Stimulated activated memory B cell treated with anti-CD40 and anti-IgM and Interleukin-4, amounts not matched to agents 10 μg/mL and 1 μg/mL and 100 μg/mL, for 72 hours (primary cell): ENCODE data around the gene RASSF7.

Experiments
- ATAC-seq: fragments of 150-1000 bp; cut with Tn5 transposase; 2 replicates; pipeline ENCODE4 v1.10.0; 2021
- H3K27ac Mint-ChIP-seq: one replicate; pipeline ENCODE4 v1.8.0; 2022; ENCODE audit warnings: mild to moderate bottlenecking, mixed read lengths
- H3K27me3 Mint-ChIP-seq: one replicate; pipeline ENCODE4 v1.8.0; 2022; ENCODE audit warnings: mixed read lengths
- H3K36me3 Mint-ChIP-seq: one replicate; pipeline ENCODE4 v1.8.0; 2022; ENCODE audit warnings: mixed read lengths
- H3K4me1 Mint-ChIP-seq: one replicate; pipeline ENCODE4 v1.8.0; 2022; ENCODE audit warnings: mixed read lengths
- H3K4me3 Mint-ChIP-seq: one replicate; pipeline ENCODE4 v1.8.0; 2022; ENCODE audit warnings: mild to moderate bottlenecking, moderate library complexity, mixed read lengths
- H3K9me3 Mint-ChIP-seq: one replicate; pipeline ENCODE4 v1.8.0; 2022; ENCODE audit warnings: mixed read lengths

Gene RASSF7

GRCh38 chr11:538431-539051 is 22.2 kb upstream of the RASSF7 start:
- no peak overlapping the region for H3K27ac Mint-ChIP-seq
- H3K27me3 Mint-ChIP-seq = no peaks in the 10 kb centered on the region
- H3K4me3 Mint-ChIP-seq = no peak overlapping the region
- no peaks in the 10 kb centered on the region for H3K9me3 Mint-ChIP-seq
- ATAC-seq = no peak
- H3K36me3 Mint-ChIP-seq = no peaks in the 10 kb centered on the region
- H3K4me1 Mint-ChIP-seq = peaks cover 36% of the 10 kb centered on the region

- peaks cover 26% of the 10 kb centered on the region for H3K4me1 Mint-ChIP-seq
- H3K27ac Mint-ChIP-seq = no peak overlapping the region
- no peaks in the 10 kb centered on the region for H3K36me3 Mint-ChIP-seq
- H3K4me3 Mint-ChIP-seq = no peak overlapping the region
- H3K27me3 Mint-ChIP-seq = no peaks in the 10 kb centered on the region
- ATAC-seq = no peak
- no peaks in the 10 kb centered on the region for H3K9me3 Mint-ChIP-seq
These were observed 20.7 kb upstream of the RASSF7 start for GRCh38 chr11:539971-540481.

GRCh38 chr11:540583-541432 is 20.0 kb upstream of the RASSF7 start:
- H3K9me3 Mint-ChIP-seq = no peaks in the 10 kb centered on the region
- no peak overlapping the region for H3K27ac Mint-ChIP-seq
- H3K36me3 Mint-ChIP-seq = no peaks in the 10 kb centered on the region
- H3K4me1 Mint-ChIP-seq = peaks cover 26% of the 10 kb centered on the region
- H3K4me3 Mint-ChIP-seq = peak overlapping the region; percentile 38
- no peaks in the 10 kb centered on the region for H3K27me3 Mint-ChIP-seq
- no peak for ATAC-seq

GRCh38 chr11:541433-541885 is 19.3 kb upstream of the RASSF7 start:
- no peak overlapping the region for H3K27ac Mint-ChIP-seq
- no peaks in the 10 kb centered on the region for H3K36me3 Mint-ChIP-seq
- ATAC-seq = no peak
- H3K9me3 Mint-ChIP-seq = no peaks in the 10 kb centered on the region
- H3K27me3 Mint-ChIP-seq = no peaks in the 10 kb centered on the region
- H3K4me1 Mint-ChIP-seq = peaks cover 21% of the 10 kb centered on the region
- H3K4me3 Mint-ChIP-seq = no peak overlapping the region

GRCh38 chr11:544817-545166 is 16.0 kb upstream of the RASSF7 start:
- no peak overlapping the region for H3K27ac Mint-ChIP-seq
- H3K4me3 Mint-ChIP-seq = no peak overlapping the region
- H3K4me1 Mint-ChIP-seq = peaks cover 10% of the 10 kb centered on the region
- H3K36me3 Mint-ChIP-seq = no peaks in the 10 kb centered on the region
- ATAC-seq = no peak
- no peaks in the 10 kb centered on the region for H3K27me3 Mint-ChIP-seq
- H3K9me3 Mint-ChIP-seq = no peaks in the 10 kb centered on the region

DNA sequence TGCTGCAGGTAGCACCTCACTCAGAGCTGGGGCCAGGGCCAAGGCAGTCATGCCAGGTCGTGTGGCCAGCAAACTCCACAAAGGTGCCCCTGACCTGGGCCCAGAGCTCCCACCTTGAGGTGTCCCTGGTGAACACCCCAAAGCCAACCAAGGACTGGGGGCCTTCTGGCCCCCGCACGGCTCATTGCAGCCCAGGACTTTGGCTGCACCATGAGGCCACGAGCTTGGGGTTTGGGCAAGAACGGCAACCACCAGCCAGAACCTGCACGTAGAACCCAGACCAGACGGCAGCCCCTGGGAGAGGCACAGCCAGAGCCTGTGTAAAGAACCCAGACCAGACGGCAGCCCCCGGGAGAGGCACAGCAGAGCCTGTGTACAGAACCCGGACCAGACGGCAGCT is 15.6 kb upstream of the RASSF7 start:
- Mint-ChIP-seq H3K27ac (no peak overlapping the region), H3K4me1 (peaks cover 10% of the 10 kb centered on the region), H3K9me3 (no peaks in the 10 kb centered on the region), H3K4me3 (no peak overlapping the region), H3K36me3 (no peaks in the 10 kb centered on the region), H3K27me3 (no peaks in the 10 kb centered on the region)
- ATAC-seq = no peak

GRCh38 chr11:548700-549603 is 11.8 kb upstream of the RASSF7 start:
- Mint-ChIP-seq H3K27me3 (no peaks in the 10 kb centered on the region), H3K4me3 (peak overlapping the region; percentile 16), H3K9me3 (no peaks in the 10 kb centered on the region), H3K36me3 (no peaks in the 10 kb centered on the region), H3K4me1 (peaks cover 10% of the 10 kb centered on the region), H3K27ac (no peak overlapping the region)
- ATAC-seq = peak; percentile 51

DNA sequence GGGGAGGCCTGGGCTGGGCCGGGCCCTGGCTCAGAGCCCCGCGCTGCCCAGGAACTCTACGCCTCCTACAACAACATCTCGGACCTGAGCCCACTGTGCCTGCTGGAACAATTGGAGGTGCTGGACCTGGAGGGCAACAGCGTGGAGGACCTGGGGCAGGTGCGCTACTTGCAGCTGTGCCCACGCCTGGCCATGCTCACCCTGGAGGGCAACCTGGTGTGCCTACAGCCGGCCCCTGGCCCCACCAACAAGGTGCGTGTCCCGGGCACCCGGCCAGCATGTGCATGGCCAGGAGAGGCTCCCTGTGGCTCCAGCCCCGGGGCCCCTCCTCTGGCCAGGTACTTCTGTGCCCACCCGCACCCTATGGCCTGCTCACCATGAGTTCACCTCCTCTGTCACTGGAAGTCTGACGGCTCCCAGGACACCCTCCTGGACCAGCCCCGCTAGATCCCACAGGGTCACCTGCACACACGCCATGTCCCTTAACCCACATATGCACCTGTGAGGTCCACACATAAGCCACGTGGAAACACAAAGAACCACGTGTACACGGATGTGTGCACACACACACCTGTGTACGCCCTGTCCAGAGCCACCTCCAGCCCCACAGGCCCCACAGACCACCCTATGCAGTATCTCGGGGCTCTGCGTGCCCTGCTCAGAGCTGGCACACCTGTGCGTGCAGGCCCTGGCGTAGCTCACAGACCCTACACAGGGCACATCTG is 10.6 kb upstream of the RASSF7 start:
- peaks cover 10% of the 10 kb centered on the region for H3K4me1 Mint-ChIP-seq
- no peak overlapping the region for H3K4me3 Mint-ChIP-seq
- H3K27ac Mint-ChIP-seq = no peak overlapping the region
- H3K9me3 Mint-ChIP-seq = no peaks in the 10 kb centered on the region
- no peak for ATAC-seq
- H3K27me3 Mint-ChIP-seq = no peaks in the 10 kb centered on the region
- H3K36me3 Mint-ChIP-seq = no peaks in the 10 kb centered on the region

DNA sequence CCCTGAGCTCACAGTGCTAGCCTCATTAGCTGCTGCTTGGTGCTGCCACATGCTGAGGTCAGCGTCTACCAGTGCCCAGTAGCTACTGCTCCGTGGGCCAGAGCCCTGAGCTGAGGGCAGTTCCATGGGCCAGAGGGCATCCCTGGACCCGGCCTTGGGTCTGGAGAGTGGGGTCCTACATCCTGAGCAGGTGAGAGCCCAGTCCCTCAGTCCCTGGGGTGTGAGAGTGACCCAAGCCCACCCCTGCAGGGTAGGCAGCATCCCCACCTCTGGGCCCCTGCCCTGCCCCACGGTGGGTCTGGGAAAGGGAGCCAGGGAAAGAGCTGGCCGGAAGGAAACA is 10.1 kb upstream of the RASSF7 start:
- Mint-ChIP-seq H3K4me1 (peaks cover 10% of the 10 kb centered on the region), H3K27ac (no peak overlapping the region), H3K4me3 (no peak overlapping the region), H3K27me3 (no peaks in the 10 kb centered on the region), H3K9me3 (no peaks in the 10 kb centered on the region), H3K36me3 (no peaks in the 10 kb centered on the region)
- no peak for ATAC-seq

DNA sequence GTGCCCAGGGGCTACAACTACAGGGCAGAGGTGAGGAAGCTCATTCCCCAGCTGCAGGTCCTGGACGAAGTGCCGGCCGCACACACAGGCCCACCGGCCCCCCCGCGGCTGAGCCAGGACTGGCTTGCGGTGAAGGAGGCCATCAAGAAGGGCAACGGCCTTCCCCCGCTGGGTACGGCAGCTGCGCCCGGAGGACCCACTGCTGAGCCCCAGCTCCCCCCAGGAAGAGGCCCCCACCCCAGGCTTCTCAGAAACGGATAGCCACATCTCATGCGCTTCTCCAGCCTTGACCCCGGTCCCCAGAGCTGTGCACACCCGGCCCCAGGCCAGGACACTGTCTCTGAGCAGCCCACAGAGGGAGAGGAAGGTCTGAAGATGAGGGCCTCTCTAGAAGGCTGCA is 9.6 kb upstream of the RASSF7 start:
- Mint-ChIP-seq H3K27ac (no peak overlapping the region), H3K27me3 (no peaks in the 10 kb centered on the region), H3K9me3 (no peaks in the 10 kb centered on the region), H3K4me3 (no peak overlapping the region), H3K36me3 (no peaks in the 10 kb centered on the region), H3K4me1 (peaks cover 11% of the 10 kb centered on the region)
- no peak for ATAC-seq

- ATAC-seq = no peak
- H3K27ac Mint-ChIP-seq = no peak overlapping the region
- no peaks in the 10 kb centered on the region for H3K27me3 Mint-ChIP-seq
- no peaks in the 10 kb centered on the region for H3K36me3 Mint-ChIP-seq
- H3K4me1 Mint-ChIP-seq = peaks cover 15% of the 10 kb centered on the region
- no peaks in the 10 kb centered on the region for H3K9me3 Mint-ChIP-seq
- no peak overlapping the region for H3K4me3 Mint-ChIP-seq
These were observed 9.2 kb upstream of the RASSF7 start for GRCh38 chr11:551596-551995.

DNA sequence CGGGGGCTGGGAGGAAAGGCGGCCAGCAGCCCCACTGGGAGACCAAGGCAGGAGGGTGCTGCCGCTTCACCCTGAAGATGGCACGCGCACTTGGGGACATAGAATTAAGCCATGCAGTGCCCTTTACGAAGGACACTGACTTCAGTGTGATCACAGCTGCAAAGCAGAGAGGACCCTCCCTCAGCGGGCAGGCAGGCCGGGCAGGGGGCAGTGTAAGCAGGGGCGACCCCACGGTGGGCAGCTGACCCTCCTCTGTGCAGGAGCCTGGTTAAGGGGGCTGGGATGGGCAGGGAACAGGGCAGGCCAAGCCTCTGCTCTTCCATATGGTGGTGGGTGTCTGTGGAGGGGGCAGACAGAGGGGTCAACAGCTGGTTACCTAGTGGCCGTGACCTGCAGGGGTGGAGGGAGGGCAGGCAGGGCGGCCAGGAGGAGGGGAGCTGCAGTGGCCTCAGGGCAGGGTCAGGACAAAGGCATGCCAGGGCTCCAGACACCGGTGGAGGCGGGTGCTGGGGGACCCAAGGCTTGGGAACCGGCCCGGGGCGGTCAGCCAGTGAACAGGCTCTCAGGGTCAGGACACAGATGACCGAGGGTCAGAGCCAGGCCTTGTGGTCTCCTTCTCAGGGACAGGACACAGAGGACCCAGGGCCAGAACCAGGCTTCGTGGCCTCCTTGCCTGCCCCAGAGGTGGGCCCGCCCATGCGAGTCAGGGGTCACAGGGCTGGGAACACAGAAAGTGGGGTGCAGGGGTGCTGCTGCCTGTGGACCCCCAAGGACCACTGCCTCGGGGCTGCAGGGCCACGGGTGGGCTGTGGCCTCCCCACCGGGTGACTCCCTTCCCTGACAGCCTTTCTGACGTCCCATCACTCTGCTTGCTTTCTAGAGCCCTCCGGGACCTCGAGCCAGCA is 7.4 kb upstream of the RASSF7 start:
- Mint-ChIP-seq H3K27ac (no peak overlapping the region), H3K4me1 (peaks cover 16% of the 10 kb centered on the region), H3K4me3 (no peak overlapping the region), H3K36me3 (no peaks in the 10 kb centered on the region), H3K27me3 (no peaks in the 10 kb centered on the region), H3K9me3 (no peaks in the 10 kb centered on the region)
- no peak for ATAC-seq

- Mint-ChIP-seq H3K4me1 (peaks cover 12% of the 10 kb centered on the region), H3K9me3 (no peaks in the 10 kb centered on the region), H3K27ac (no peak overlapping the region), H3K4me3 (peak overlapping the region; percentile 35), H3K36me3 (no peaks in the 10 kb centered on the region), H3K27me3 (no peaks in the 10 kb centered on the region)
- no peak for ATAC-seq
These were observed 6.8 kb upstream of the RASSF7 start for GRCh38 chr11:553988-554340.
